HL-60 (cell line): ENCODE measurements around the gene HSBP1L1.

Source experiments
- CTCF ChIP-seq: IDR thresholded peaks from one replicate; pipeline ENCODE4 v1.5.1; 2011; ENCODE audit warnings: low read length, control low read depth, inconsistent platforms; ENCODE audit not compliant: insufficient read depth
- POLR2AphosphoS5 ChIP-seq: IDR thresholded peaks from 2 replicates; pipeline ENCODE4 v1.6.1; 2012; ENCODE audit warnings: low read depth

- TF ChIP-seq CTCF (no peak), POLR2AphosphoS5 (no peak)
Observed at GRCh38 chr18:79951545-79952455, 12.6 kb upstream of the HSBP1L1 start, which contains the start of gene SLC66A2.
